Eye (tissue), 1 donor: ENCODE measurements around the gene MLLT3.
A peak's percentile ranks its signal among the peaks of the same experiment; 100 is the strongest.
"Not testable (repeated sequence)": the region's sequence is repeated elsewhere in the genome, so short reads cannot be mapped to it uniquely, and the experiment has no call there.

Experiments used
- DNase-seq: peaks from one replicate; pipeline ENCODE4 v3.0.0-alpha.2; 2015

The MLLT3 gene

DNA sequence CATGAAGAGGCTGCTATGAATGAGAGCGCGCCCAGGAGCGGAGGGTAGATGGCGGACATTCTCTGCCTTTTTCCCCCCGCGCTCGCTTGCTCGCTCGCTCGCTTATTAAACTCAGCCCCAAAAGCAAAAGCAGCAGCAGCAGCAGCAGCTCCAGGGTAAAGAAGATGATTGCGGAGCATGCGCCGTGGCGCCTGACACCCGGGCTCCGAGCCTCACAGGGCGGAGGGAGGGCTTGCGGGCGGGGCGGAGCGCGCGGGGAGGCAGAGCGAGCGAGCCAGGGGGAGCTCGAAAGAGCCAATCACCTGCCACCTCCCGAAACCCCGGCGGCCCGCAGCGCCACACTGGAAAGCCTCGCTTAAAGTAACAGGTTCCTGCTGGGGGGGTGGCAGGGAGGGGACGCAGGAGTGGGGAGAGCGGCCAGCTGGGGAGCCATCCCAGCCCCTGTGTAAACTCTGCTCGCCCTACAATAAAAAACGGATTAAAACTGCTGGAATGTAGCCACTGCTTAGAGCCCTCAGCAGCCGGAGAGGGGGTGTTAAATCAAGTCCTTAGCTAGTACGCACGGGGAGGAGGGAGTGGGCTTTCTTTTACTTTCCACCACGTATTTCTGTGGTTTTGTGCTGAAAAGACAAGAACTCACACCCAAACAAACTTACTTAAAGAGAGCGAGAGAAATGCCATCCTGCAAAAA is at the start of gene MLLT3:
MLLT3 (minus strand) TSS at position 170 of the 691 bp plus-strand sequence.
- DNase-seq, result peak; percentile 98

DNA sequence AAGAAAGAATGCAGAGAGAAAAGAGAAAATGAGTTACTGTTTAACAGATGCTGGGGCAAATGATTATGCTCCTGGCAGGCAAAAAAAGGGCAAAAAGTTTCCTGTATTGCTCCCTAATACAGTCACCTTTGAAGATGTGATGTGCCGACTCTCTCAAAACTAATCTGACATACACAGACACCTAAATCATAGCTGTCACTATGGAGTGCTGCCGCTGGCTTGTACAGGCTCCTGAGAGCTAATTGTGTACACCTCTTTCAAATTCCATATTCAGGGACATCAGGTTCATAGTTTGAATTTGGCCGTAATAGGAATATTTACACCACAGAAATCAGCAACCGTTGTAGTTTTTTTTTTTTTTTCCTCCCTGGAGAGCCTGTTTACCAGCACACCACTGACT is 49.3 kb upstream of the MLLT3 start:
- DNase-seq, result no peak

DNA sequence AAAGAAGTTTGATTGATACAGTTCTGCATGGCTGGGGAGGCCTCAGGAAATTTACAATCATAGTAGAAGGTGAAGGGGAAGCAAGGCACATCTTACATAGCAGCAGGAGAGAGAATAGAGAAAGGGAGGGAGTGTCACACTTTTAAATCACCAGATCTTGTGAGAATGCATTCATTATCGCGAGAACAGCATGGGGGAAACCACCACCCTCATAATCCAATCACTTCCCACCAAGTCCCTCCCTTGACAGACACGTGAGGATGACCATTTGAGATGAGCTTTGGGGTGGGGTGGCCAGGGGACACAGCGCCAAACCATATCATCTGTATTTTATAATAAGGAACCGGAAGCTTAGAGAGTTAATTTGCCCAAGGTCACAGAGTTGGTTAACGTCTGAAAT is 48.1 kb upstream of the MLLT3 start:
- no peak for DNase-seq

DNA sequence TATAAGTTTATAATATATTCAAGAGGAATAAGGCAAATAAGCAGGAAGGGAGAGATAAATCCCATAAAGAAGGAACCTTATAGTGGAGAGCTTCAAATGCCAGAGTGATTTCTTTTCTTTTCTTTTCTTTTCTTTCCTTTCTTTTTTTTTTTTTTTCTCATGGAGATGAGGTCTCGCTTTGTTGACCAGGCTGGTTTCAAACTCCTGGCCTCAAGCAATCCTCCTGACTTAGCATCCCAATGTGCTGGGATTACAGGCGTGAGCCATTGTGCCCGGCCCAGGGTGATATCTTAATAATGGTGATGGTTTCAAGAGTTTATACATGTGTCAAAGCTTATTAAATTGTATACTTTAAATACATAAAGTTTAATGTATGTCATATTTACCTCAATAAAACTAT is 42.2 kb upstream of the MLLT3 start:
- no peak for DNase-seq

DNA sequence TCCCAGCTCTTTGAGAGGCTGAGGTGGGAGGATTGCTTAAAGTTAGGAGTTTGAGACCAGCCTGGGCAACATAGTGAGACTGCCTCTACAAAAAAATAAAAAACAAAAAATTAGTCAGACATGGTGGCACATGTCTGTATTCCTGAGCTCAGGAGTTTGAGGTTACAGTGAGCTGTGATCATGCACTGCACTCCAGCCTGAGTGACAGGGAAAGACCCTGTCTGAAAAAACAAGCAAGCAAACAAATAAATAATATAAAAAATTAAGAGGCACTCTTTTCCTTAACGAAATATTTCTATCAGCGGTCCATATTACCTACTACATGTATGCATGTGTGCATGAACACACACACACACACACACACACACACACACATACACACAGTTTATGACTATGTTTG is 40.8 kb upstream of the MLLT3 start:
- no peak for DNase-seq

DNA sequence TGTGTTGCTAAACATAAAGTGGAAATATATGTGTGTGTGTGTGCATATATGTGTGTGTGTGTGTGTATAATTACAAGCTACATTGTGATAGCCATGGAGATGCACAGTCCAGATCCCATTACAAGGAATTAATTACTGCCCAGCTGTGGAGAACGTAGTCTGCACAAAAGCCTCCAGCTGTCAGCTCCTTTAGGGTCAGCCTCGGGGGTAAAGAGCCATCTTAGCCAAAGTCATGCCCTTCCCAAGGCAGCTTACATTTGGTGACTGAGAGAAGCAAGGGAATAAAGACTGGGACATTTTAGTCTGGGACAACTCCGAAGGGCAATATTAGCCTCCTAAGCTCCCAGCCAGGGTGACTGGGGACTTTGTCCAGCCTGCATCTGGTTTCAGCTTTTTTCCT is 39.9 kb upstream of the MLLT3 start:
- no peak for DNase-seq

DNA sequence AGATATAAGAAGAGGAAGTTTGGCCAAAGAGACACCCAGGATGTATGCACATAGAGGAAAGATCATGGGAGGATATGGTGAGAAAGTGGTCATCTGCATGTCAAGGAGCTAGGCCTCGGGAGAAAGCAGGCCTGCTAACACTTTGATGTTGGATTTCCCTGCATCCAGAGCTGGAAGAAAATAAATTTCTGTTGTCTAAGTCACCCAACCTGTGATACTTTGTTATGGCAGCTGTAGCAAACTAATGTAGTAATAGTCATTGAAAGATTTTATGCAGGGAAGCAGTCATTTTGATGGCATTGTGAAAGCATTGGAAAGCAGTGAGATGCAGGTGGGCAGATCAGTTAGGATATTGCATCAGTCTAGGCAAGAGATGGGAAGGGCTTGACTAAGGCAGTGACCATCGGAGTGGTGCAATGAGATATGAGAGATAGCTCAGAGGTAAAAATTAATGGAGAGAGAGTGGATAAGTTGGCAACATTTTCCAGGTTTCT is 37.2 kb upstream of the MLLT3 start:
- DNase-seq, result no peak

DNA sequence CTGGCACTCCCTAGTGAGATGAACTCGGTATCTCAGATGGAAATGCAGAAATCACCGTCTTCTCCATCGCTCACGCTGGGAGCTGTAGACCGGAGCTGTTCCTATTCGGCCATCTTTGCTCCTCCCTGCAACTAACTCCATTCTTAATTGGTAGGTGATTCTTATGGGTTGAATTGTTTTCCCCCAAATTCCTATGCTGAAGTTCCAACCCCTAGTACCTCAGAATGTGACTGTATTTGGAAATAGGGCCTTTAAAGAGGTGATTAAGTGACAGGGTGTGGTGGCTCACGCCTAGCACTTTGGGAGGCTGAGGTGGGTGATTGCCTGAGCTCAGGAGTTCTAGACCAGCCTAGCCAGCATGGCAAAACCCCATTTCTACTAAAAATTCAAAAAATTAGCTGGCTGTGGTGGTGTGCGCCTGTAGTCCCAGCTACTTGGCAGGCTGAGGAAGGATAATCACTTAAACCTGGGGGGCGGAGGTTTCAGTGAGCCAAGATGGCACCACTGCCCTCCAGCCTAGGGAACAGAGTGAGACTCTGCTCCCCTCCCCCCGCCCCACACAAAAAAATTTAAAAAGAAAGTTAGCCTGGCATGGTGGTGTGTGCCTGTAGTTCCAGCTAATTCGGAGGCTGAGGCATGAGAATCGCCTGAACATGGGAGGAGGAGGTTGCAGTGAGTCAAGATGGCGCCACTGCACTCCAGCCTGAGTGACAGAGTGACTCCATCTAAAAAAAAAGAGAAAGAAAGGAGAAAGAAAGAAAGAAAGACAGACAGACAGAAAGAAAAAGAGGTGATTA is 36.6 kb upstream of the MLLT3 start:
- DNase-seq, result peak; percentile 48

DNA sequence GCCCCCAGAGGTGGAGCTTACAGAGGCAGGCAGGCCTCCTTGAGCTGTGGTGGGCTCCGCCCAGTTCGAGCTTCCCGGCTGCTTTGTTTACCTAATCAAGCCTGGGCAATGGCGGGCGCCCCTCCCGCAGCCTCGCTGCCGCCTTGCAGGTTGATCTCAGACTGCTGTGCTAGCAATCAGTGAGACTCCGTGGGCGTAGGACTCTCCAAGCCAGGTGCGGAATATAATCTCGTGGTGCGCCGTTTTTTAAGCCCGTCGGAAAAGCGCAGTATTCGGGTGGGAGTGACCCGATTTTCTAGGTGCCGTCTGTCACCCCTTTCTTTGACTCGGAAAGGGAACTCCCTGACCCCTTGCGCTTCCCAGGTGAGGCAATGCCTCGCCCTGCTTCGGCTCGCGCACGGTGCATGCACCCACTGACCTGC is 36.0 kb upstream of the MLLT3 start:
- not testable (repeated sequence) for DNase-seq

DNA sequence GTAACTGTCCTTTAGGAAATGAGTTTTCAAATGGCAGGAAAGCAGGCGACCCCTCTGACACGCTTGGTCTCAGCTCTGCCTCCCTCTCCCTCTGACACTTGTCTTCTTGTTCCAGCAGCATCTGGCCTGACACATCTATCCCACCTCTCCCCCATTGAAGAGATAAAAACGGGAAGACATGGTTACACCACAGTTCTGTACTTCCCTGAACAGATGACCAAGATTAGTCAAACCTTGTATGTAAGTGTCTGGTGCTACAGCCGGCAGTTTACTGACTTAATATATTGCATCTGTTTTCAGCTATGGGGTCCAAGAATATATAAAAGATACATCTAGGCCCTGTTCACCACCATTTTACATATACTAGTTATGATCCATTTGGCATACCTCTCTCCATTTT is 29.6 kb upstream of the MLLT3 start:
- no peak for DNase-seq

DNA sequence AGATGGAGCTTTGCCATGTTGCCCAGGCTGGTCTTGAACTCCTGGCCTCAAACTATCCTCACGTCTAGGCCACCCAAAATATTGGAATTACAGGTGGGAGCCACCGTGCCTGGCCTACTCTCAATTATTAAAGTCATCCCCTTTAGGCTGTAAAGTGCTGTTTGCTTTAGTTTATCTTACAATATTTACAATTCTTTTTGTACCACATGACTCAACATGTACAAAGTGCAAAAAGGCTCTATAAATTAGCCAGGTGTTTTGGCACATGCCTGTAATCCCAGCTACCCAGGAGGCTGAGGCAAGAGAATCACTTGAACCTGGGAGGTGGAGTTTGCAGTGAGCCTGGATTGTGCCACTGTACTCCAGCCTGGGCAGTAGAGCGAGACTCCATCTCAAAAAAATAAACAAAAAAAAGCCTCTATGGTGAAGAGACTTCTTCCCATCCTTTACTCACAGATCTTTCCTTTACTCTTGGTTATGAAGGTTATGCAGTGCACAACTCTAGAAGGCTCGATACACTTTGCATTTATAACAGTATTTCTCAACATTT is 28.5 kb upstream of the MLLT3 start:
- DNase-seq, result no peak

DNA sequence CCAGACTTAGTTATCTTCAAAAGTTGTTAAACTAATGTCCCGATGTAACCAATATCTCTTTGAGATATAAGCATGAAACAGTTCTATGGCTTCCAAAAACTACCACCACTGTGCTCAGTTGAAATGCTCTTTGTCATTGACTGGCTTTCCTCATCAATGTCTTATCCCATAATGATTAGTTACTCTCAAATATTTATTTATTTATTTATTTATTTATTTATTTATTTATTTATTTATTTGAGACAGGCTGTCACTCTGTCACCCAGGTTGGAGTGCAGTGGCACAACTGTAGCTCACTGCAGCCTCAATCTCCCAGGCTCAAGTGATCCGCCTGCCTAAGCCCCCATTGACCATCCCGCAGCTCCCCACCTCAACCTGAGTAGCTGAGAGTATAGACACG is 28.0 kb upstream of the MLLT3 start:
- DNase-seq, result no peak

DNA sequence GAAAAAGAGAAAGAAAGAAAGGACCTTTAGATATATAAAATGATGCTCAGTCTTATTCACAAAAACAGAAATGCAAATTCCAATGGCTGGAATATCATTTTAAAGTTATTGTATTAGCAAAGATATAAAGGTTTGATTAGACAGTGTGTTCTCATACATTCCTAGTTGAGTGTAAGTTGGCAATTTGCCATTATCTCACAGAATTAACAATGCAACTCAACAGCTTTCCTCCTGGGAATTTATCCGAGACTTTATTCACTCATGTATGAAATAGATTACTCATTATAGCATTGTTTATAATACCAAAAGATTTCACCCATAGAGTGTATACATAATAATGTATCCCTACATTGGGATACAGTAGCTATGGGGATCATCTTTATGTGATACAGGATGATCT is 27.1 kb upstream of the MLLT3 start:
- no peak for DNase-seq

DNA sequence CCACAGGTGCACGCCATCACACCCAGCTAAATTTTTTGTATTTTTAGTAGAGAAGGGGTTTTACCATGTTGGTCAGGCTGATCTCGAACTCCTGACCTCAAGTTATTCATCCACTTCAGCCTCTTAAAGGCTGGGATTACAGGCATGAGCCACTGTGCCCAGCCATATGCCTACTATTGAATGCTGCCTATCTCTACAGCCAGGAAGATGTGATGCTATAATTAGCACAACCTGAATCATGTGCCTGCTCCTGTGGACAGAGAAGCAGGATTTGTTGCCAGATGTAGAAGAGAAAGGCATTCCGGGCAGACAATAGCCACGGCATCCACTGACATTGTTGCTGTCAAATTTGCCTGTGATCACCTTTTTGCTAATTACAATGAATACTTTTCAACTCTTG is 24.4 kb upstream of the MLLT3 start:
- no peak for DNase-seq

DNA sequence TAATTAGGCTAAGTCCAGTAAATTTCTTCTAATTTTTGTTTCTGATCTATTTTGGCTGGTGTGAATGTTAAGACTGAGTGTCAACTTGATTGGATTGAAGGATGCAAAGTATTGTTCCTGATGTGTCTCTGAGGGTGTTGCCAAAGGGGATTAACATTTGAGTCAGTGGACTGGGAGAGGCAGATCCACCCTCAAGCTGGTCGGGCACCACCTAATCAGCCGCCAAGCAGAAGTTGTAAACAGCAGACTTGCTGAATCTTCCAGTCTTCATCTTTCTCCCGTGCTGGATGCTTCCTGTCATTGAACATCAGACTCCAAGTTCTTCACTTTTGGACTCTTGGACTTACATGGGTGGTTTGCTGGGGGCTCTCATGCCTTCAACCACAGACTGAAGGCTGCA is 21.4 kb upstream of the MLLT3 start:
- no peak for DNase-seq

DNA sequence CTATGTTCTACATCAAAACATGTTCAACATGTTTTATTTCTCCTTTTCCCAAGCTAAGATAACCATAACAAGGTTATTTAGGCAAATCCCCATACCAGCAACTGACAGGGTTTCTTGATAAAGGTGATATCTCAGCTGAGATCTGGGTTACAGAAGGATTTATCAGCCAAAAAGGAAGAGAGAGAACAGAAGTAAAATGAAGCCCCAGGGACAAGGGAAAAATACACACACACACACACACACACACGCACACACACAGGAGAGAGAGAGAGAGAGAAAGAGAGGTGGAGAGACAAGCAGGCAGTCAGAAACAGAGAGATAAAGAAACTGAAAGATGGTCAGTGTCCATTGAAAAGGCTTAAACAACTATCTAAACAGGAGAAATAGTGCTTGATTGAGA is 19.7 kb upstream of the MLLT3 start:
- no peak for DNase-seq

DNA sequence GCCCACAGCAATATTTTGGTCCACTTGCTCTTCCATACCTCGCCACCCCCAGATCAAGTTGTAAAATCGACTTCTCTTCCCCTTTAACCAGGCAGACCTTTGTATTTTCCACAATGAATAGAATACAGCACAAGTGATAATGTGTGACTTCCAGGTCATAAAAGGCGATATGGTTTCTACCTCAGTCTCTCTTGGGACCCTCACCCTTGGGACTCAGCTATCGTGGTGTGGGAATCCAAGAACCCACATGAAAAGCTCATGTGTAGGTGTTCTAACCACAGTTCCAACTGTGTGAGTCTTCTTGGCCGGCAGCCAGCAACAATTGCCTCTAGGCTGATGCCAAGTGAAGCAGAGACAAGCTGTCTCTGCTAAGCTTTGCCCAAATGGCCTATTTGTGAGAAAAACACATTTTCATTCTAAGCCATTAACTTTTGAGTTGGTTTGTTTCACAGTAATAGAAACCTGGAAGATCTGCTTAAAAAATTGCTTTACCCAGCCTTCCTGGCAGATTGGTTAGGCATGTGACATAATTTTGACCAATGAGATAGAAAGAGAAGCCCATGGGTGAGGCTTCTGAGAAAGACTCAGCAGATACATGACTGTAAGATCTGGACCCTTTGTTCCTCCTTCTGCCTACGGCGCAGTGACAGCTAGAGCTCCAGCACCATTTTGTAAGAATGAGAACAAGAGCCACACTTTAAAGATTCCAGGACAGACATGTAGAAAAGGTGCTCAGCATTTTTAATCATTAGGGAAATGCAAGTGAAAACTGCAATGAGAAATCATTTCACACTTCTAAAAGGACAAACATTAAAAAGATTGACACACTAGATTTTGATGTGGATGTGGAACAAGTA is 18.3 kb upstream of the MLLT3 start:
- DNase-seq, result peak; percentile 69

DNA sequence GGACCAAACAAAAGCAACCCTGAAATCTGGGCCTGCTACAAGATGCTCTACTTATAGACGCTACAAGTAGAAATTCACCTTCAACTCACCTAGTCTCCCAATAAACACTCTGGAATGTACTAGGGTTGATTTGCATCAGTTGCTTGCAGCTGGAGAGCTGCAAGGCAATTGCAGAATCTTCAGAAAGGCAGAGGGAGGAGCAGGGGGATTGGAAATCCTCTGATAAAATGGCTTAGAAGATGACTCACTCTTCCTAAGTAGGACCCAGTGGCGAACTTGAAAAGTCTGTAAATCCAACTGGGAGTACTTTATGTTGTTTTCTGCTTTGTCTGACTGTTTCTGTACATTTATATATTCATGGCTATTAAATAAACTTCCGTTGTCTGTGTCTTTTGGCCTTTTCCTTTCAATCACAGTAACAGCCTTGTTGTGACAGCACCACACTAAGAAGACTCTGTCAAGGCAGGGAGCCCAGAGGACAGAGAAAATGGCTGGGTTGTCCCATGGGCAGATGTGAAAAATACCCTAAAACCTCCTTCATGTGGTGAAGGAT is 14.7 kb upstream of the MLLT3 start:
- no peak for DNase-seq

DNA sequence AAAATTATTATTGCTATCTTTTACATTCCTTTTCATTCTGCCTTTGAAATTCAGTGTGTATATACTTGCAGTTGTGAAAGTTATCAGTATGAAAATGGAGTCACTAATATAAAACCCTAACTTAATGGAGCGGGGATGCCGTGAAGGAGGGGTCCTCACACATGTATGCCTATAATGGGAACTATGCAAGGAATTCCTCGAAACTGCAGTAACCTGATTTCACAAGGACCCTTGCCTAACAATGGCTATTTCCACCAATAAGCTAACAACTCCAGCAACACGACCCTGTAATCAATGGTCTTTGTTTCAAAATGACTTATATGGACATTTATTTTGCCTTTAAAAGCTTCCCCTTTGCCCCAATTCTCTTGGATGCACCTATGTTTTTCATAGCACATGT is 12.6 kb upstream of the MLLT3 start:
- DNase-seq, result no peak

DNA sequence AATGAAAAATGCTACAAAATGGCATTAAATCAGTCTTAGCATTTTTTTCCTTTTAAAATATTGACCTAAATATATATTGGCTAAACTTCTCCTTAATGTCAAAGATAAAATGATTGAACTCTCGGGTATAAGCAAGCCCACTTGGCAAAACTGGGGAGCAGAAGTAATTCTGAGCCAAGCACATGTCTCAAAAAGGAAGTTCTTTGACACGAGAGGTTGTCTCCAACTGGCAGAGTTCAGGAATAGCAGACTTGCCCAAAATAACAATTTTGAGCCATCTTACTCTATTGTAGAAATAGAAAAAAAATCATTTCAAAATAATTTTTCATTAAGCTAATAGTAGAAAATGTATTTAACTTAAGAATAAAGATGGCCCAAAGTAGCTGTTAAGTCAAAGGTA is 10.4 kb upstream of the MLLT3 start:
- DNase-seq, result no peak

DNA sequence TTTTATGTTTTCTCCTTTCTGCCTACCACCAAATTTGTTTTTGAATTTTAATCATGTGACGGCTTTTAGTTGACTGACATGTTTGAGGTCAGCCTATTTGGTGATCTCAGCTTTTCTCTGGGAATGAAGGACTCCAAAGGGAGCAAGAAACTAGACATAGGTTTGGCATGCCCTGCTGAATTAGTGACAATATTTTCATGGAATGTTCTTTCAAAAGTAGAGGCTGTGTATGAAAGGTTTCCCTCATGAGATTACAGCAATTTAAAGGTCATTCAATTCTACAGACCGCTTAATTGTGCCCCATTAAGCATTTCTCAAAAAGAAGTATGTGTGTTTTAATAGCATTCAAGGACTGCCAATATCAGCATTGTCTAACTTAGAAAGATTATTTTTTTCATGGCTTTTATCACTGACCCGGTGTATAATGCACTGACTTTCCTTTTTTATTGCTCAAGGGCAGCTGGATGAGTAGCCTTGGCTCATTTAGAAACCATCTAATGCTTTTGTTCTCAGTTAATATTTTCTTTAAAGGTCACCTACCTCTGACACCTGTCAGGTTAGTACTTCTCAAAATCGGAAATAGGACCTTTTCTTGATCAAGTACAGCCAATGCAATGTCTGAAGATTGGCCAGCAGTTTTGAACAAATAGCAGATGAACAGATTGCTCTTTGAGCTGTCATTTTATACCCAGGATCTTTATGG is 8.1 kb upstream of the MLLT3 start:
- no peak for DNase-seq

DNA sequence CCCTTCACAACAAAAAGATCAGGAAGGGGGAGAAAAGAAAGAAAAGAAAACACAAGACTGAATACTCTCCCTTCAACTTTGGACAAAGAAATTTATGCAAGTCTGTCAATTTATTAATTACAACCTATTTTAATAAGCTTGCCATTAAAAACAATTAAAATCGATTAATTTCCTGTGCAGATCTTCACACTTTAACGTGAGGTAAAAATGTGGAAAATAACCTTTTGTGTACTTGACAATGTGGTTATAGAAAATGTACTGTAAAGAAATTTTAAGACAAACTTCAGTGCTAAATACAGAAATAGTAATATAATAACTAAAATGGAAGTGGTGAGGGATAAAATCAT is 2.7 kb upstream of the MLLT3 start:
- DNase-seq, result no peak
